OCI-LY1 (cell line): Measurements from ENCODE around the gene CRPPA.

Source experiments
- CTCF ChIP-seq: fragments of 200-600 bp; sonication (generic), shearing (Covaris generic); IDR thresholded peaks from 2 replicates; pipeline ENCODE4 v1.5.1; 2017; ENCODE audit warnings: mild to moderate bottlenecking, antibody characterized with exemption, low read length, moderate library complexity, mixed read lengths
- EZH2 ChIP-seq: fragments of 200-600 bp; sonication (generic), shearing (Covaris generic); IDR thresholded peaks from 2 replicates; pipeline ENCODE4 v1.8.0; 2017; ENCODE audit warnings: borderline replicate concordance, mixed run types, mild to moderate bottlenecking, antibody characterized with exemption, low read length, moderate library complexity, mixed read lengths

GRCh38 chr7:16463949-16464715 is 42.8 kb upstream of the CRPPA start:
- TF ChIP-seq CTCF (no peak), EZH2 (no peak)
